Left colon (tissue), 2 donors: ENCODE measurements around the gene ALKBH4. TPM values are rescaled to one million over a fixed set of nuclear protein-coding genes. Genes with fewer than 3 reads are reported as not detected.
A peak's percentile ranks its signal among the peaks of the same experiment; 100 is the strongest.
"Not testable (repeated sequence)": the region's sequence is repeated elsewhere in the genome, so short reads cannot be mapped to it uniquely, and the experiment has no call there.

Experiments used
- ATAC-seq: fragments of 200-7000 bp; cut with Tn5 transposase; one replicate; pipeline ENCODE4 v1.9.1; 2020; ENCODE audit warnings: mild to moderate bottlenecking, moderate library complexity
- DNase-seq, 2 donors: peaks; one replicate each; pipeline ENCODE4 v3.0.0-alpha.2; 2020
- intact Hi-C, 2 donors: fragments of 100-400 bp; cut with DNase I in 1 of 2; cut with micrococcal nuclease in 1 of 2; formaldehyde crosslinking; loops; one replicate each; pipeline versions ENCODE4 v1.11.2 to v1.14.0; 2022; cut with DNase I, micrococcal nuclease
- total RNA-seq, 2 donors: library from RNA; stranded (reverse); fragmentation: NEBNext Ultra II Directional; extraction: Animal tissue kit (Norgen Biotek cat#: 25700); gene quantifications; one replicate each; pipeline ENCODE4 v1.2.1, GENCODE V29; 2021
- donor health status: DM: no; HTN: no; CAD: no.
- donor health status: DM: yes; HTN: yes; CAD: no.

The ALKBH4 gene
- total RNA-seq, 2 donors from 2014 or later = 9.5 to 9.9 TPM

GRCh38 chr7:102479982-102480637 is 15.4 kb upstream of the ALKBH4 start:
- intact Hi-C loops = not testable (repeated sequence)
- peak; percentile 36 to 67 for DNase-seq
- peak; percentile 31 for ATAC-seq

- intact Hi-C loops, DNase-seq: not testable (repeated sequence)
- ATAC-seq = peak; percentile 14
Measured at GRCh38 chr7:102479209-102479584, 14.5 kb upstream of the ALKBH4 start.

- intact Hi-C loops = not testable (repeated sequence)
- peak; percentile 90 for ATAC-seq
- peak; percentile 62 to 89 for DNase-seq
Measured at GRCh38 chr7:102478314-102479208, 13.9 kb upstream of the ALKBH4 start, which contains the start of gene POLR2J. POLR2J (minus strand) TSS chr7:102478922; CDS start chr7:102478860, 62 bp downstream.

- ATAC-seq, intact Hi-C loops, DNase-seq: not testable (repeated sequence)
Measured at GRCh38 chr7:102474736-102475435, 10.2 kb upstream of the ALKBH4 start.

- intact Hi-C loops, ATAC-seq: not testable (repeated sequence)
- DNase-seq = peak; percentile 0 to 8
Measured at GRCh38 chr7:102474116-102474515, 9.5 kb upstream of the ALKBH4 start.

- ATAC-seq = no peak
- peak; percentile 6 to 22 for DNase-seq
- intact Hi-C loops = no loop called here
Measured at GRCh38 chr7:102473271-102473991, 8.8 kb upstream of the ALKBH4 start.

GRCh38 chr7:102472126-102473041 is 7.7 kb upstream of the ALKBH4 start:
- ATAC-seq (no peak), DNase-seq (peak; percentile 7 to 21)
- intact Hi-C loops = no loop called here

GRCh38 chr7:102471791-102472125 is 7.1 kb upstream of the ALKBH4 start:
- intact Hi-C loops = no loop called here
- DNase-seq (peak; percentile 2 to 8), ATAC-seq (no peak)

GRCh38 chr7:102469972-102470825 is 5.5 kb upstream of the ALKBH4 start:
- peak; percentile 84 to 87 for DNase-seq
- peak; percentile 93 for ATAC-seq
- intact Hi-C loops = no loop called here

GRCh38 chr7:102469351-102469971 is 4.8 kb upstream of the ALKBH4 start:
- ATAC-seq (no peak), DNase-seq (peak; percentile 7 to 26)
- intact Hi-C loops = no loop called here

- peak; percentile 12 to 27 for DNase-seq
- intact Hi-C loops = no loop called here
- no peak for ATAC-seq
Measured at GRCh38 chr7:102468478-102469350, 4.1 kb upstream of the ALKBH4 start.

- intact Hi-C loops = no loop called here
- ATAC-seq (no peak), DNase-seq (no peak)
Measured at GRCh38 chr7:102467581-102468477, 3.2 kb upstream of the ALKBH4 start.

GRCh38 chr7:102466097-102466496 is 1.4 kb upstream of the ALKBH4 start:
- intact Hi-C loops = no loop called here
- no peak for ATAC-seq

GRCh38 chr7:102463841-102464576 is 654 bp downstream of the ALKBH4 start:
- intact Hi-C loops = no loop called here
- DNase-seq (no peak), ATAC-seq (peak; percentile 27)

More at GRCh38 chr7:102466097-102466496, 1.4 kb upstream of the ALKBH4 start:
- no peak for DNase-seq
